ENCODE measurements around the gene CAPN13. TPM values are rescaled to one million over a fixed set of nuclear protein-coding genes. Genes with fewer than 3 reads are reported as not detected.

The CAPN13 gene
- total RNA-seq, 1 experiment from 2014 or later: 5.7 TPM

- Mint-ChIP-seq H3K4me3 (no peak overlapping the region), H3K27ac (peak overlapping the region in 1 of 3 experiments; percentile 11; a peak in 2 of 7 replicates), H3K36me3 (ENCODE audit: insufficient read depth in 1 of 3, low read depth in 3 of 3) (no peaks in the 10 kb centered on the region), H3K27me3 (ENCODE audit: low read depth) (peaks cover 2% of the 10 kb centered on the region; the same call in 1 of the 2 replicates), H3K9me3 (no peaks in the 10 kb centered on the region; a peak in 1 of 5 replicates), H3K4me1 (peaks cover 3 to 19% of the 10 kb centered on the region in 2 experiments)
- H4K91ac ChIP-seq (ENCODE audit: insufficient read length, low read depth, low read length): no peak overlapping the region
- H3K18ac ChIP-seq (ENCODE audit: insufficient read length, low read depth, low read length): no peak overlapping the region
- H3K27me3 ChIP-seq (ENCODE audit: insufficient read depth, low read length): no peaks in the 10 kb centered on the region
- H2BK20ac ChIP-seq (ENCODE audit: low read depth, low read length, poor library complexity, severe bottlenecking): no peak overlapping the region
- H4K5ac ChIP-seq (ENCODE audit: insufficient read length, low read depth, low read length): no peak overlapping the region
- no peak overlapping the region for H2AK5ac ChIP-seq (ENCODE audit: insufficient read length, low read length)
- no peaks in the 10 kb centered on the region for H3K4me1 ChIP-seq (ENCODE audit: insufficient read depth, low read length)
- no peak overlapping the region for H3K4me2 ChIP-seq (ENCODE audit: insufficient read depth, insufficient read length, low read length)
- H2BK120ac ChIP-seq (ENCODE audit: low read depth, low read length, poor library complexity, severe bottlenecking): no peak overlapping the region
- H3K14ac ChIP-seq (ENCODE audit: insufficient read depth, low read length): no peak overlapping the region
- WGBS (ENCODE audit: extremely low coverage, insufficient read length, low lambda C conversion rate): no CpG with 5 or more reads among the region's 10 CpGs
- no peak for DNase-seq
- H2BK15ac ChIP-seq (ENCODE audit: low read depth, low read length): no peak overlapping the region
- no peak overlapping the region for H3K56ac ChIP-seq (ENCODE audit: insufficient read length, low read depth, low read length)
- no peaks in the 10 kb centered on the region for H3K23me2 ChIP-seq (ENCODE audit: insufficient read length, low read depth, low read length, poor library complexity, severe bottlenecking)
- no peak overlapping the region for H3K4ac ChIP-seq (ENCODE audit: low read depth, low read length)
- no peak overlapping the region for H3K27ac ChIP-seq (ENCODE audit: insufficient read length, low read depth, low read length)
- TF ChIP-seq CTCF (conservative IDR thresholded peaks at IDR 0.05): no peak
- H4K20me1 ChIP-seq (ENCODE audit: control insufficient read depth, insufficient read depth, insufficient read length): no peaks in the 10 kb centered on the region
- no peaks in the 10 kb centered on the region for H3K79me1 ChIP-seq (ENCODE audit: insufficient read depth, low read depth, low read length, poor library complexity, severe bottlenecking)
- H2BK5ac ChIP-seq (ENCODE audit: insufficient read length, low read length): no peak overlapping the region
- H3T11ph ChIP-seq (ENCODE audit: low read length): no peak overlapping the region
- no peaks in the 10 kb centered on the region for H3K79me2 ChIP-seq (ENCODE audit: insufficient read depth, low read length)
- no peak overlapping the region for H2AFZ ChIP-seq (ENCODE audit: low read length)
- no peak overlapping the region for H2BK12ac ChIP-seq (ENCODE audit: insufficient read length, low read depth, low read length)
- H3K9ac ChIP-seq (ENCODE audit: extremely low read depth, insufficient read length, low read length): no peak overlapping the region
- H3K23ac ChIP-seq (ENCODE audit: insufficient read length, low read depth, low read length): no peak overlapping the region
- no peaks in the 10 kb centered on the region for H3K9me3 ChIP-seq (ENCODE audit: control insufficient read depth, low read depth, low read length)
- no peak overlapping the region for H4K8ac ChIP-seq (replicated peaks; ENCODE audit: insufficient read length, low read depth, low read length)
These were observed 37.3 kb downstream of the CAPN13 start for GRCh38 chr2:30769891-30770462.
